ENCODE measurements around the gene DUOX1. TPM values are rescaled to one million over a fixed set of nuclear protein-coding genes. Genes with fewer than 3 reads are reported as not detected.

DUOX1 gene
- polyA plus RNA-seq, 1 donor (not counting 4 experiments of a cell fraction or from before 2014, with no cell fraction given) = 16.3 TPM

DNA sequence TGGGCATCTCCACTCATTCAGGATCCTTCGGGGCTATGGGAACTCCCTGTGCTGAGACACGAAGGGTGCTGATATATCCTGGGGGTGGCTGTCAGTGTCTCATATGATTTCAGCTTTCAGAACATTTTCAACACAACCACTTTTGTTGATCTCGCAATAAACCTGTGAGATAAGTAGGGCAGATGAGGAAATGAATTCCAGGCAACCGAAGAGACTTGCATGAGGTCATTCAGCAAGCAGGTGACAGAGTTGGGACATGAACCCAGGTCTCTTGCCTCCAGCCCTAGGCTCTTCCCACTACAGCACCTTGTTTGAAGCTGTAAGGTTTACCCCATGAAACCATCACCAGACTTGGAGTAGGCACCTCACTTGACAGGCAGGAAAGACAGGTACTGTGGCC, 16.6 kb downstream of the DUOX1 start:
- DNase-seq (ENCODE audit: low read depth, low spot score) = no peak
- no peaks in the 10 kb centered on the region for H3K9me3 ChIP-seq (ENCODE audit: control insufficient read depth, low read depth, low read length)
- no peak overlapping the region for H3K4me3 ChIP-seq (ENCODE audit: control insufficient read depth in 2 of 3, extremely low read depth in 1 of 3, insufficient read depth in 2 of 3, low read depth in 1 of 3, low read length in 3 of 3)
- no peak overlapping the region for H3K27ac ChIP-seq (ENCODE audit: control insufficient read depth, insufficient read depth, low read length)
- H3K4me1 ChIP-seq (ENCODE audit: control insufficient read depth, extremely low read depth, insufficient read depth, low read length) = peaks cover 24% of the 10 kb centered on the region
- FAIRE-seq = peak; percentile 13
- peaks cover 28 to 36% of the 10 kb centered on the region in 2 experiments for H3K36me3 ChIP-seq (ENCODE audit: control insufficient read depth in 2 of 2, extremely low read depth in 1 of 2, insufficient read depth in 2 of 2, low read length in 2 of 2)
- TF ChIP-seq EZH2 (IDR thresholded peaks at IDR 0.05; ENCODE audit: low read length) = no peak
- TF ChIP-seq, protein P1, sequence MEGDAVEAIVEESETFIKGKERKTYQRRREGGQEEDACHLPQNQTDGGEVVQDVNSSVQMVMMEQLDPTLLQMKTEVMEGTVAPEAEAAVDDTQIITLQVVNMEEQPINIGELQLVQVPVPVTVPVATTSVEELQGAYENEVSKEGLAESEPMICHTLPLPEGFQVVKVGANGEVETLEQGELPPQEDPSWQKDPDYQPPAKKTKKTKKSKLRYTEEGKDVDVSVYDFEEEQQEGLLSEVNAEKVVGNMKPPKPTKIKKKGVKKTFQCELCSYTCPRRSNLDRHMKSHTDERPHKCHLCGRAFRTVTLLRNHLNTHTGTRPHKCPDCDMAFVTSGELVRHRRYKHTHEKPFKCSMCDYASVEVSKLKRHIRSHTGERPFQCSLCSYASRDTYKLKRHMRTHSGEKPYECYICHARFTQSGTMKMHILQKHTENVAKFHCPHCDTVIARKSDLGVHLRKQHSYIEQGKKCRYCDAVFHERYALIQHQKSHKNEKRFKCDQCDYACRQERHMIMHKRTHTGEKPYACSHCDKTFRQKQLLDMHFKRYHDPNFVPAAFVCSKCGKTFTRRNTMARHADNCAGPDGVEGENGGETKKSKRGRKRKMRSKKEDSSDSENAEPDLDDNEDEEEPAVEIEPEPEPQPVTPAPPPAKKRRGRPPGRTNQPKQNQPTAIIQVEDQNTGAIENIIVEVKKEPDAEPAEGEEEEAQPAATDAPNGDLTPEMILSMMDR (optimal IDR thresholded peaks at IDR 0.05 in 1 of 3, IDR thresholded peaks at IDR 0.05 in 1 of 3, conservative IDR thresholded peaks at IDR 0.05 in 1 of 3; ENCODE audit: extremely low read depth in 1 of 3, insufficient read depth in 2 of 3, low read length in 3 of 3) = no peak
- H4K20me1 ChIP-seq (ENCODE audit: control insufficient read depth, extremely low read depth, insufficient read depth, low read length) = no peaks in the 10 kb centered on the region
- H3K4me2 ChIP-seq (ENCODE audit: control insufficient read depth, extremely low read depth, insufficient read depth, low read depth, low read length) = no peak overlapping the region
- no peaks in the 10 kb centered on the region for H3K27me3 ChIP-seq (ENCODE audit: control insufficient read depth, extremely low read depth, insufficient read depth, low read length)
- H3K9me1 ChIP-seq (ENCODE audit: control insufficient read depth, extremely low read depth, insufficient read depth, low read length) = peaks cover 3% of the 10 kb centered on the region
- dilution Hi-C loops (cut with MboI; ENCODE audit: extremely low pct_ligation_motif_present, low sequenced_read_pairs) = no loop called here
- no peak overlapping the region for H2AFZ ChIP-seq (ENCODE audit: control insufficient read depth, low read length)
- no peak overlapping the region for H3K9ac ChIP-seq (ENCODE audit: control insufficient read depth, extremely low read depth, insufficient read depth, low read length)
- H3K79me2 ChIP-seq (ENCODE audit: control insufficient read depth, insufficient read depth, low read length) = no peaks in the 10 kb centered on the region

DNA sequence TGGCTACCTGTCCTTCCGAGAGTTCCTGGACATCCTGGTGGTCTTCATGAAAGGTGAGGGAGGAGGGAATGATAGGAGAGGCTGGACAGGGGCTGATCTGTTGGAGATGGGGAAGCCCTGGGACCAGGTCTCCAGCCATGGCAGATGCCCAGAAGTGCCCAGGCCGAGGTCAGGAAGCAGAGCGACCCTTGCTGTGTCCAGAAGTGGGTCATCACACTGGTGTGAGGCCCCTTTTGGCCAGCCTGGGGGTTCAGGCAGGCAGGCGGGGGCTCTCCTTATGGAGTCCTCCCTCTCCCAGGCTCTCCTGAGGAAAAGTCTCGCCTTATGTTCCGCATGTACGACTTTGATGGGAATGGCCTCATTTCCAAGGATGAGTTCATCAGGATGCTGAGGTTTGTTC, 17.8 kb downstream of the DUOX1 start:
- no peaks in the 10 kb centered on the region for H4K20me1 ChIP-seq (ENCODE audit: control insufficient read depth, extremely low read depth, insufficient read depth, low read length)

More for the DNA sequence above, 17.8 kb downstream of the DUOX1 start:
- peaks cover 24% of the 10 kb centered on the region for H3K4me1 ChIP-seq (ENCODE audit: control insufficient read depth, extremely low read depth, insufficient read depth, low read length)
- H3K27me3 ChIP-seq (ENCODE audit: control insufficient read depth, extremely low read depth, insufficient read depth, low read length) = no peaks in the 10 kb centered on the region
- no peak overlapping the region for H3K4me3 ChIP-seq (ENCODE audit: control insufficient read depth in 2 of 3, extremely low read depth in 1 of 3, insufficient read depth in 2 of 3, low read depth in 1 of 3, low read length in 3 of 3)
- dilution Hi-C loops (cut with MboI; ENCODE audit: extremely low pct_ligation_motif_present, low sequenced_read_pairs) = no loop called here
- H3K9ac ChIP-seq (ENCODE audit: control insufficient read depth, extremely low read depth, insufficient read depth, low read length) = no peak overlapping the region
- TF ChIP-seq, protein P1 (optimal IDR thresholded peaks at IDR 0.05 in 1 of 3, IDR thresholded peaks at IDR 0.05 in 1 of 3, conservative IDR thresholded peaks at IDR 0.05 in 1 of 3; ENCODE audit: extremely low read depth in 1 of 3, insufficient read depth in 2 of 3, low read length in 3 of 3) = no peak
- no peak for TF ChIP-seq EZH2 (IDR thresholded peaks at IDR 0.05; ENCODE audit: low read length)
- H3K36me3 ChIP-seq (ENCODE audit: control insufficient read depth in 2 of 2, extremely low read depth in 1 of 2, insufficient read depth in 2 of 2, low read length in 2 of 2) = peaks cover 28 to 37% of the 10 kb centered on the region in 2 experiments
- H2AFZ ChIP-seq (ENCODE audit: control insufficient read depth, low read length) = no peak overlapping the region
- H3K4me2 ChIP-seq (ENCODE audit: control insufficient read depth, extremely low read depth, insufficient read depth, low read depth, low read length) = no peak overlapping the region
- peaks cover 3% of the 10 kb centered on the region for H3K9me1 ChIP-seq (ENCODE audit: control insufficient read depth, extremely low read depth, insufficient read depth, low read length)
- H3K9me3 ChIP-seq (ENCODE audit: control insufficient read depth, low read depth, low read length) = no peaks in the 10 kb centered on the region
- no peaks in the 10 kb centered on the region for H3K79me2 ChIP-seq (ENCODE audit: control insufficient read depth, insufficient read depth, low read length)
- no peak for DNase-seq (ENCODE audit: low read depth, low spot score)
- FAIRE-seq = no peak
- peak overlapping the region; percentile 43 for H3K27ac ChIP-seq (ENCODE audit: control insufficient read depth, insufficient read depth, low read length)

Measured in keratinocyte (primary cell).